ENCODE data around the gene ADAMTS2. TPM values are rescaled to one million over a fixed set of nuclear protein-coding genes. Genes with fewer than 3 reads are reported as not detected.

The ADAMTS2 gene
- total and polyA plus RNA-seq, 8 donors, result 1.8 to 41.5 (median 11.6) TPM

DNA sequence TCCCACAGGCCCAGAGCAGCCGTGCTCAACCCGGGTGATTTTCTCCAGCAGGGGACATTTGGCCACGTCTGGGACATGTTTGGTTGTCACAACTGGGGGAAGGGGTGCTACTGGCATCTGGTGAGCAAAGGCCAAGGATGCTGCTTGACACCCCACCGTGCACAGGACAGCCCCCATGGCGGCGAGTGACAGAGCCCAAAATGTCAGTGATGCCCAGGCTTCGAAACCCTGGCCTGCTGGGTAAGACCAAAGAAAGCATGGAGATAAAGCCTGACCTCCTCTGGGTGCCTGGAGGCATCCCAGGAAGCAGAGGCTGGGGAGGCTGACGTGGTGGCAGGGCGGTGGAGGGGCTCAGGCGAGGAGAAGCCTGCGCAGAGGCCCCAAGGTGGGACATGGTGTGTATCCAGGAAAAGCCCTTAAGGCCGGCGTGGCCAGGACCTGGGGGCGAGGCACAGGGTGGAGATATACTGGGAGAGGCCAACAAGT, 218.7 kb downstream of the ADAMTS2 start:
- no peaks in the 10 kb centered on the region for H3K27me3 ChIP-seq
- H3K4me1 ChIP-seq, result no peaks in the 10 kb centered on the region
- H3K27ac ChIP-seq, result no peak overlapping the region
- H3K36me3 ChIP-seq, result peaks cover 0 to 65% (median 37%) of the 10 kb centered on the region in 4 donors
- intact Hi-C loops (cut with DNase I; ENCODE audit: low total_unique reads), result no loop called here
- TF ChIP-seq, protein P1, sequence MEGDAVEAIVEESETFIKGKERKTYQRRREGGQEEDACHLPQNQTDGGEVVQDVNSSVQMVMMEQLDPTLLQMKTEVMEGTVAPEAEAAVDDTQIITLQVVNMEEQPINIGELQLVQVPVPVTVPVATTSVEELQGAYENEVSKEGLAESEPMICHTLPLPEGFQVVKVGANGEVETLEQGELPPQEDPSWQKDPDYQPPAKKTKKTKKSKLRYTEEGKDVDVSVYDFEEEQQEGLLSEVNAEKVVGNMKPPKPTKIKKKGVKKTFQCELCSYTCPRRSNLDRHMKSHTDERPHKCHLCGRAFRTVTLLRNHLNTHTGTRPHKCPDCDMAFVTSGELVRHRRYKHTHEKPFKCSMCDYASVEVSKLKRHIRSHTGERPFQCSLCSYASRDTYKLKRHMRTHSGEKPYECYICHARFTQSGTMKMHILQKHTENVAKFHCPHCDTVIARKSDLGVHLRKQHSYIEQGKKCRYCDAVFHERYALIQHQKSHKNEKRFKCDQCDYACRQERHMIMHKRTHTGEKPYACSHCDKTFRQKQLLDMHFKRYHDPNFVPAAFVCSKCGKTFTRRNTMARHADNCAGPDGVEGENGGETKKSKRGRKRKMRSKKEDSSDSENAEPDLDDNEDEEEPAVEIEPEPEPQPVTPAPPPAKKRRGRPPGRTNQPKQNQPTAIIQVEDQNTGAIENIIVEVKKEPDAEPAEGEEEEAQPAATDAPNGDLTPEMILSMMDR (IDR thresholded peaks at IDR 0.05), result no peak
- TF ChIP-seq POLR2AphosphoS5 (IDR thresholded peaks at IDR 0.05), result no peak
- TF ChIP-seq POLR2A (IDR thresholded peaks at IDR 0.05), result no peak
- no peak for TF ChIP-seq EP300 (IDR thresholded peaks at IDR 0.05)
- WGBS, 5 donors, result 84 to 88% (median 84%) methylated on average over 8 to 14 of the region's 14 CpGs
- DNase-seq, result peak in 1 of 2 donors; percentile 9
- H3K4me3 ChIP-seq, result no peak overlapping the region
- peaks cover 0 to 54% (median 26%) of the 10 kb centered on the region in 4 donors for H3K9me3 ChIP-seq

GRCh38 chr5:179125789-179126505, 219.3 kb downstream of the ADAMTS2 start:
- TF ChIP-seq, protein P1 (IDR thresholded peaks at IDR 0.05), result no peak
- TF ChIP-seq EP300 (IDR thresholded peaks at IDR 0.05) (no peak), POLR2AphosphoS5 (IDR thresholded peaks at IDR 0.05) (no peak), POLR2A (IDR thresholded peaks at IDR 0.05) (no peak)
- Histone ChIP-seq H3K36me3 (peaks cover 0 to 66% (median 38%) of the 10 kb centered on the region in 4 donors), H3K27me3 (no peaks in the 10 kb centered on the region), H3K4me3 (no peak overlapping the region), H3K27ac (no peak overlapping the region), H3K4me1 (no peaks in the 10 kb centered on the region), H3K9me3 (peaks cover 2 to 60% (median 32%) of the 10 kb centered on the region in 4 donors)
- intact Hi-C loops (cut with DNase I; ENCODE audit: low total_unique reads), result no loop called here
- 83 to 90% (median 88%) methylated on average over 17 to 25 of the region's 25 CpGs for WGBS, 5 donors
- peak in 1 of 2 donors; percentile 20 for DNase-seq

- no peak overlapping the region for H3K27ac ChIP-seq
- WGBS, 5 donors, result 81 to 93% (median 90%) methylated on average over 13 to 43 of the region's 43 CpGs
- H3K4me1 ChIP-seq, result no peaks in the 10 kb centered on the region
- DNase-seq, result peak in 1 of 2 donors; percentile 18
- H3K36me3 ChIP-seq, result peaks cover 0 to 61% (median 35%) of the 10 kb centered on the region in 4 donors
- H3K4me3 ChIP-seq, result no peak overlapping the region
- intact Hi-C loops (cut with DNase I; ENCODE audit: low total_unique reads), result no loop called here
- peaks cover 3 to 68% (median 40%) of the 10 kb centered on the region in 4 donors for H3K9me3 ChIP-seq
- H3K27me3 ChIP-seq, result no peaks in the 10 kb centered on the region
- no peak for TF ChIP-seq POLR2A (IDR thresholded peaks at IDR 0.05)
- TF ChIP-seq EP300 (IDR thresholded peaks at IDR 0.05), result no peak
- TF ChIP-seq, protein P1 (IDR thresholded peaks at IDR 0.05), result no peak
- TF ChIP-seq POLR2AphosphoS5 (IDR thresholded peaks at IDR 0.05), result no peak
Observed at GRCh38 chr5:179124853-179125788, 220.1 kb downstream of the ADAMTS2 start.

DNA sequence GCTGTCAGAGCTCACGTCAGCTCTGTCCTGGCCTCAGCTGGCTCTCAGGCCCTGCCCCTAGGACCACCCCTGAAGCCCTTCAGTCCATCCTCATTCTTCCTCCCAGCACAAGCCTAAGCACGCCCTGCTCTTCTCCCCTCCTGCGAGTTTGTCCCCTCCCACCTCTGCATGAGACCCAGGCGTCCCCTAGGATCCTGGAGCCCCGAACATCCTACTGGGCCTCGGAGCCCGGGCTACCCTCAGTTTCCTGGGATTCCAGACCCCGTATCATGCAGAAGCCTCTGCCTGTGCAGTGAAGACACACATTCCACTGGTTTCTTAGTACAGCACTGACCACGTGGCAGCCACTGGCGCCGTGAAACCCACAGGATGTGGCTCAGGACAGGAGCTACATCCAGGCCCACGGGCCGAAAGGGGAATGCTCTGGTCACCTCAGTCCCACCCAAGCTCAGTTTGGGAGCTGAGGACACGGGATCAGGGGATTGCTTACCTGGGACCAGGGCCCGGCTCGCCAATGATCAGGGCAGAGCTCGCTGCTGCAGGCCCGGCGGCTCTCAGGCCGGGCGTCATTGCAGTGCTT, 220.9 kb downstream of the ADAMTS2 start:
- no peak overlapping the region for H3K4me3 ChIP-seq
- H3K9me3 ChIP-seq, result peaks cover 3 to 76% (median 43%) of the 10 kb centered on the region in 4 donors
- peaks cover 0 to 54% (median 27%) of the 10 kb centered on the region in 4 donors for H3K36me3 ChIP-seq
- H3K27me3 ChIP-seq, result no peaks in the 10 kb centered on the region
- WGBS, 5 donors, result 90 to 93% (median 92%) methylated on average over 10 to 21 of the region's 21 CpGs
- no peak for DNase-seq
- intact Hi-C loops (cut with DNase I; ENCODE audit: low total_unique reads), result no loop called here
- H3K4me1 ChIP-seq, result no peaks in the 10 kb centered on the region
- no peak overlapping the region for H3K27ac ChIP-seq
- no peak for TF ChIP-seq EP300 (IDR thresholded peaks at IDR 0.05)
- TF ChIP-seq POLR2A (IDR thresholded peaks at IDR 0.05), result no peak
- TF ChIP-seq, protein P1 (IDR thresholded peaks at IDR 0.05), result no peak
- TF ChIP-seq POLR2AphosphoS5 (IDR thresholded peaks at IDR 0.05), result no peak
